Erythroblast (primary cell): ENCODE data around the gene RFX3.

ENCODE experiments used
- GATA1 ChIP-seq: IDR thresholded peaks from 2 replicates; pipeline ENCODE4 v1.6.1; 2011; ENCODE audit warnings: low read depth, mild to moderate bottlenecking, control low read depth, low read length, moderate library complexity
- POLR2A ChIP-seq: IDR thresholded peaks from 2 replicates; pipeline ENCODE4 v1.6.1; 2011; ENCODE audit warnings: mild to moderate bottlenecking, low read length

DNA sequence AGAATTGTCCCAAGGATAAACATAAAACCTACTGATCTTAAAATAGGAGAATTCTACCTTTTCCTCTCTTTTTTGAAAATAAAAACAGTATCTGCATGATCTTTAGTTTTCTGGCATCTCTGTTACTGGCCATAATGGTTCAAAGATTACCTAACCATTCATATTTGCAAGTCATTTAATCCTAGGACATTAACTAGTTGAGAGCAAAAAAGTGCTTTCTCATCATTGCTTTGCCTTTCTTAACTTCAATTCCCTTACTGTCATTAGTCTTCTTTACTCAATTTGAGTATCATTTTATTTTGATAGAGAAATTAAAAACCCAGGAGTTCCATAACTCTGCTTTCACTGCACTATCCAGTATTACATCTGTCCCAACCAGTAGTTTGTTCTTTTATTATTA is 68.6 kb downstream of the RFX3 start:
- TF ChIP-seq POLR2A = no peak
- TF ChIP-seq GATA1 = no peak
